IMR-90 (cell line): ENCODE data around the gene SLC25A51.

Experiments used
- BHLHE40 ChIP-seq: fragments of 150-350 bp; IDR thresholded peaks from 2 replicates; pipeline ENCODE4 v1.6.1; 2016; ENCODE audit warnings: mild to moderate bottlenecking, low read depth, low read length
- CEBPB ChIP-seq: IDR thresholded peaks from 2 replicates; pipeline ENCODE4 v1.6.1; 2012; ENCODE audit warnings: low read depth, low read length, improper control_type of control experiment
- CHD1 ChIP-seq: IDR thresholded peaks from 2 replicates; pipeline ENCODE4 v1.6.1; 2012; ENCODE audit warnings: low read depth, low read length, improper control_type of control experiment
- CTCF ChIP-seq: conservative IDR thresholded peaks from 2 replicates; pipeline ENCODE4 v1.5.1; 2012; ENCODE audit warnings: mild to moderate bottlenecking, low read depth, low read length, improper control_type of control experiment
- ELK1 ChIP-seq: fragments of 150-350 bp; IDR thresholded peaks from 2 replicates; pipeline ENCODE4 v1.6.1; 2016; ENCODE audit warnings: low read depth, mild to moderate bottlenecking, low read length, moderate library complexity, borderline replicate concordance
- FOS ChIP-seq: fragments of 150-350 bp; IDR thresholded peaks from 2 replicates; pipeline ENCODE4 v1.6.1; 2016; ENCODE audit warnings: low read depth, low read length
- MAFK ChIP-seq: IDR thresholded peaks from 2 replicates; pipeline ENCODE4 v1.6.1; 2012; ENCODE audit warnings: low read depth, low read length, improper control_type of control experiment
- MAZ ChIP-seq: IDR thresholded peaks from 2 replicates; pipeline ENCODE4 v1.6.1; 2012; ENCODE audit warnings: low read depth, mild to moderate bottlenecking, low read length, improper control_type of control experiment, moderate library complexity, borderline replicate concordance
- MXI1 ChIP-seq: IDR thresholded peaks from 2 replicates; pipeline ENCODE4 v1.6.1; 2012; ENCODE audit warnings: low read depth, mild to moderate bottlenecking, low read length, moderate library complexity, borderline replicate concordance
- POLR2A ChIP-seq: IDR thresholded peaks from 2 replicates; pipeline ENCODE4 v1.6.1; 2012; ENCODE audit warnings: mild to moderate bottlenecking, low read depth, low read length
- RAD21 ChIP-seq: IDR thresholded peaks from 2 replicates; pipeline ENCODE4 v1.6.1; 2012; ENCODE audit warnings: low read length, improper control_type of control experiment
- RCOR1 ChIP-seq: IDR thresholded peaks from 2 replicates; pipeline ENCODE4 v1.6.1; 2012; ENCODE audit warnings: mild to moderate bottlenecking, low read length, improper control_type of control experiment; ENCODE audit not compliant: insufficient replicate concordance
- RFX5 ChIP-seq: IDR thresholded peaks from 2 replicates; pipeline ENCODE4 v1.8.0; 2012; ENCODE audit warnings: low read depth, mild to moderate bottlenecking, low read length, moderate library complexity
- TF ChIP-seq, protein P1 (sequence below): fragments of 150-350 bp; IDR thresholded peaks from 2 replicates; pipeline ENCODE4 v1.6.1; 2017; ENCODE audit warnings: mild to moderate bottlenecking, antibody characterized with exemption, low read length, low read depth

GRCh38 chr9:37910271-37910670 lies 6.3 kb upstream of the SLC25A51 start:
- TF ChIP-seq POLR2A = no peak
- TF ChIP-seq CTCF = no peak
- no peak for TF ChIP-seq RAD21
- no peak for TF ChIP-seq RFX5
- TF ChIP-seq FOS = no peak
- TF ChIP-seq, protein P1, sequence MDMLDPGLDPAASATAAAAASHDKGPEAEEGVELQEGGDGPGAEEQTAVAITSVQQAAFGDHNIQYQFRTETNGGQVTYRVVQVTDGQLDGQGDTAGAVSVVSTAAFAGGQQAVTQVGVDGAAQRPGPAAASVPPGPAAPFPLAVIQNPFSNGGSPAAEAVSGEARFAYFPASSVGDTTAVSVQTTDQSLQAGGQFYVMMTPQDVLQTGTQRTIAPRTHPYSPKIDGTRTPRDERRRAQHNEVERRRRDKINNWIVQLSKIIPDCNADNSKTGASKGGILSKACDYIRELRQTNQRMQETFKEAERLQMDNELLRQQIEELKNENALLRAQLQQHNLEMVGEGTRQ = no peak
- no peak for TF ChIP-seq ELK1
- TF ChIP-seq BHLHE40 = no peak
- no peak for TF ChIP-seq MXI1
- no peak for TF ChIP-seq CHD1
- no peak for TF ChIP-seq MAZ
- no peak for TF ChIP-seq CEBPB
- TF ChIP-seq MAFK = no peak
- TF ChIP-seq RCOR1 = no peak
